ENCODE results near the gene TBC1D21. TPM values are rescaled to one million over a fixed set of nuclear protein-coding genes. Genes with fewer than 3 reads are reported as not detected.

The TBC1D21 gene
- polyA plus RNA-seq, 1 donor (not counting 4 experiments of a cell fraction or from before 2014, with no cell fraction given) = not detected

DNA sequence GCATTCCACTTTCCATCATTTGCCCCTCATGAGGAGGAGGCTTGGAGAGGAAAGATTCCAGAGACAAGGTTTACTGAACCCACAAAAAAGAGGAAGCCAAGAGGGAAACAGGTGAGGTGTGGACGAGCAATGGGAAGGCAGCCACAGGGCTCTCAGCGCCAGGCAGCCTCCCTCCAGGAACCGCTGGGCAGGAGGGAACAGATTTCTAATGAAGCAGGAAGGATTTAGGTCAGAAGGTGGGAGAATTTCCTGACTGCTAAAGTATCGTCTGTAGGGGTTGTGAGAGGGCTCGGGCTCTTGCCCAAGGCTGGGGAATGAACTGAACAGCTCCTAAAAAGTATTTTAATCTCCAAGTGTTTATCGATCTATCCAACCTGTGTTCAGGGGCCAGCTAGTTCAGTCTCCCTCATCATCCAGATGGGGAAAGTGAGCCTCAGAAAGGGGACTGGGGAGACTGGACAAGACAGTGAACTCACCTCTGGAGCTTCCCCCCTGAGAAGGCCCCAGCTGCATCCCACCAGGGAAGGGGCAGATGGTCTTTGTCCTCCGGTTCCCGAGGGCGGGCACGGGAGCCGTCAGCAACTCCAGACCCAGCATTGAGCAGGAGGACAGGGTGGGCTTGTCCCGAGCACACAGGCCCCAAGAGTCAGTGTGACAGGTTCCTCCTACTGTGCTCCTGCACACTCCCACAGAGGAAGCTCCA, 63.4 kb downstream of the TBC1D21 start:
- Histone ChIP-seq H3K9ac (ENCODE audit: control insufficient read depth, extremely low read depth, insufficient read depth, low read length) (no peak overlapping the region), H2AFZ (ENCODE audit: control insufficient read depth, low read length) (peak overlapping the region; percentile 27), H3K9me1 (ENCODE audit: control insufficient read depth, extremely low read depth, insufficient read depth, low read length) (peaks cover 4% of the 10 kb centered on the region), H3K4me2 (ENCODE audit: control insufficient read depth, extremely low read depth, insufficient read depth, low read depth, low read length) (peak overlapping the region; percentile 44), H4K20me1 (ENCODE audit: control insufficient read depth, extremely low read depth, insufficient read depth, low read length) (no peaks in the 10 kb centered on the region), H3K27ac (ENCODE audit: control insufficient read depth, insufficient read depth, low read length) (no peak overlapping the region), H3K36me3 (ENCODE audit: control insufficient read depth in 2 of 2, extremely low read depth in 1 of 2, insufficient read depth in 2 of 2, low read length in 2 of 2) (no peaks in the 10 kb centered on the region), H3K9me3 (ENCODE audit: control insufficient read depth, low read depth, low read length) (no peaks in the 10 kb centered on the region), H3K27me3 (ENCODE audit: control insufficient read depth, extremely low read depth, insufficient read depth, low read length) (no peaks in the 10 kb centered on the region), H3K79me2 (ENCODE audit: control insufficient read depth, insufficient read depth, low read length) (no peaks in the 10 kb centered on the region), H3K4me1 (ENCODE audit: control insufficient read depth, extremely low read depth, insufficient read depth, low read length) (peaks cover 25% of the 10 kb centered on the region), H3K4me3 (ENCODE audit: control insufficient read depth in 2 of 3, extremely low read depth in 1 of 3, insufficient read depth in 2 of 3, low read depth in 1 of 3, low read length in 3 of 3) (peak overlapping the region in 1 of 3 experiments; percentile 24)
- dilution Hi-C loops (cut with MboI; ENCODE audit: extremely low pct_ligation_motif_present, low sequenced_read_pairs) = no loop called here
- no peak for TF ChIP-seq CTCF (optimal IDR thresholded peaks at IDR 0.05 in 1 of 3, IDR thresholded peaks at IDR 0.05 in 1 of 3, conservative IDR thresholded peaks at IDR 0.05 in 1 of 3; ENCODE audit: extremely low read depth in 1 of 3, insufficient read depth in 2 of 3, low read length in 3 of 3)
- TF ChIP-seq EZH2 (IDR thresholded peaks at IDR 0.05; ENCODE audit: low read length) = no peak
- no peak for FAIRE-seq
- DNase-seq (ENCODE audit: low read depth, low spot score) = no peak

DNA sequence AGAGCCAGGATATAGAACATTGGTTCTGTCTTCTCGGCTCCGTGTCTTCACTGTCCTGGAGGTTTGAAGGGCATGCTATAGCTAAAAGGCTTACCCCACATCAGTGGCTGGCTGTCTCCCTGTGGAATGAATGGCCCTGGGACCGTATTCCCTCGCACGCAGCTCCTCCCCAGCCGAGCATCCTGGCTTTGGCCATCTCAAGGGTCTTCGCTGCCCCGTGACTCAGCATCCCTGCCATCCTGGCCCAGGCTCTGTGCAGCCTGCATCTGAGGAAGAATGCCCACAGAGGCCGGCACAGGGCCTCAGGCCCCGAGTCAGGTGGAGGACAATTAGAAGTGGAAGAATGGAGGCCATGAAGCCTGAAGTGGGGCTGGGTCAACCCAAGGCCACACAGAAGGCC, 63.9 kb downstream of the TBC1D21 start:
- Histone ChIP-seq H3K27ac (ENCODE audit: control insufficient read depth, insufficient read depth, low read length) (no peak overlapping the region), H3K4me3 (ENCODE audit: control insufficient read depth in 2 of 3, extremely low read depth in 1 of 3, insufficient read depth in 2 of 3, low read depth in 1 of 3, low read length in 3 of 3) (no peak overlapping the region), H3K27me3 (ENCODE audit: control insufficient read depth, extremely low read depth, insufficient read depth, low read length) (no peaks in the 10 kb centered on the region), H3K4me2 (ENCODE audit: control insufficient read depth, extremely low read depth, insufficient read depth, low read depth, low read length) (no peak overlapping the region), H3K9me3 (ENCODE audit: control insufficient read depth, low read depth, low read length) (no peaks in the 10 kb centered on the region), H3K4me1 (ENCODE audit: control insufficient read depth, extremely low read depth, insufficient read depth, low read length) (peaks cover 30% of the 10 kb centered on the region), H2AFZ (ENCODE audit: control insufficient read depth, low read length) (no peak overlapping the region), H3K9ac (ENCODE audit: control insufficient read depth, extremely low read depth, insufficient read depth, low read length) (no peak overlapping the region), H3K79me2 (ENCODE audit: control insufficient read depth, insufficient read depth, low read length) (no peaks in the 10 kb centered on the region), H3K9me1 (ENCODE audit: control insufficient read depth, extremely low read depth, insufficient read depth, low read length) (peaks cover 4% of the 10 kb centered on the region), H4K20me1 (ENCODE audit: control insufficient read depth, extremely low read depth, insufficient read depth, low read length) (no peaks in the 10 kb centered on the region), H3K36me3 (ENCODE audit: control insufficient read depth in 2 of 2, extremely low read depth in 1 of 2, insufficient read depth in 2 of 2, low read length in 2 of 2) (no peaks in the 10 kb centered on the region)
- FAIRE-seq (no peak), DNase-seq (ENCODE audit: low read depth, low spot score) (no peak)
- TF ChIP-seq CTCF (optimal IDR thresholded peaks at IDR 0.05 in 1 of 3, IDR thresholded peaks at IDR 0.05 in 1 of 3, conservative IDR thresholded peaks at IDR 0.05 in 1 of 3; ENCODE audit: extremely low read depth in 1 of 3, insufficient read depth in 2 of 3, low read length in 3 of 3) = no peak
- TF ChIP-seq EZH2 (IDR thresholded peaks at IDR 0.05; ENCODE audit: low read length) = no peak
- dilution Hi-C loops (cut with MboI; ENCODE audit: extremely low pct_ligation_motif_present, low sequenced_read_pairs) = no loop called here
